ENCODE data around the gene PDE4B.

GRCh38 chr1:66000033-66000637 lies 207.4 kb downstream of the PDE4B start:
- no peak for TF ChIP-seq CTCF (IDR thresholded peaks at IDR 0.05)
- TF ChIP-seq POLR2A (IDR thresholded peaks at IDR 0.05) = no peak

Measured in body of pancreas (tissue), 4 donors.